HL-60 (cell line): ENCODE measurements around the gene FAAP20.

ENCODE experiments used
- DNase-seq, 2 experiments: peaks; one replicate each; pipeline ENCODE4 v3.0.0-alpha.2; 2010 to 2020; ENCODE audit warnings: low read depth in 1 of 2, low spot score in 1 of 2
- H3K27ac ChIP-seq: fragments of 250-450 bp; sonication (Bioruptor Pico); replicated peaks from 2 replicates; pipeline ENCODE4 v1.5.1; 2020; ENCODE audit warnings: mild to moderate bottlenecking, moderate library complexity
- H3K27me3 ChIP-seq: fragments of 250-450 bp; sonication (Bioruptor Pico); 2 replicates; pipeline ENCODE4 v1.5.1; 2021; ENCODE audit warnings: mild to moderate bottlenecking, moderate library complexity; ENCODE audit not compliant: insufficient read depth, poor library complexity, severe bottlenecking
- H3K4me3 ChIP-seq: replicated peaks from 2 replicates; pipeline ENCODE4 v1.5.1; 2011; ENCODE audit warnings: mild to moderate bottlenecking, control low read depth, low read length; ENCODE audit not compliant: insufficient read depth
- GABPA ChIP-seq: IDR thresholded peaks from 2 replicates; pipeline ENCODE4 v1.6.1; 2012; ENCODE audit warnings: low read depth
- POLR2AphosphoS5 ChIP-seq: IDR thresholded peaks from 2 replicates; pipeline ENCODE4 v1.6.1; 2012; ENCODE audit warnings: low read depth
- SPI1 ChIP-seq: IDR thresholded peaks from 2 replicates; pipeline ENCODE4 v1.6.1; 2012; ENCODE audit warnings: low read depth, mild to moderate bottlenecking, borderline replicate concordance
- TF ChIP-seq, protein P1 (sequence below): IDR thresholded peaks from 2 replicates; pipeline ENCODE4 v1.6.1; 2012; ENCODE audit warnings: low read depth; ENCODE audit not compliant: insufficient replicate concordance
- TF ChIP-seq, protein P2 (sequence below): IDR thresholded peaks from one replicate; pipeline ENCODE4 v1.5.1; 2011; ENCODE audit warnings: low read length, control low read depth, inconsistent platforms; ENCODE audit not compliant: insufficient read depth

The FAAP20 gene

DNA sequence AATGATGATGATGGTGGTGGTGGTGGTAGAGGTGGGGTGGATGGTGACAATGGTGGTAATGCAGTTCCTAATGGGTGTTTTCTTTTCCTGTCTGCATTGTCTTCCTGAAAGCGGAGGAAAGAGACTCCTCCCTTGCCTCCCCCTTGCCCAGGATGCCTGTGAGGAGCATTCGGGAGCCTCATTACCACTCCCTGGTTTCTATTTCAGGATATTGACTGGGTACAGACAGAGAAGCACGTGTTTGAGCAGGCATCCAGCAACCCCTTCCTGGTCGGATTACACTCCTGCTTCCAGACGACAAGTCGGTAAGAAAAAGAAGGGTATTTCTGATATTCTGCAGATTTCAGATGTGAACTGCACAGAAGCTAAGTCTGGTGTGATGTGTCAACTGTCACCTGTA, 38.8 kb downstream of the FAAP20 start:
- no peak overlapping the region for H3K4me3 ChIP-seq
- no peaks in the 10 kb centered on the region for H3K27me3 ChIP-seq
- DNase-seq: no peak
- no peak overlapping the region for H3K27ac ChIP-seq
- TF ChIP-seq POLR2AphosphoS5 (no peak), GABPA (no peak), SPI1 (no peak)
- TF ChIP-seq, protein P1, sequence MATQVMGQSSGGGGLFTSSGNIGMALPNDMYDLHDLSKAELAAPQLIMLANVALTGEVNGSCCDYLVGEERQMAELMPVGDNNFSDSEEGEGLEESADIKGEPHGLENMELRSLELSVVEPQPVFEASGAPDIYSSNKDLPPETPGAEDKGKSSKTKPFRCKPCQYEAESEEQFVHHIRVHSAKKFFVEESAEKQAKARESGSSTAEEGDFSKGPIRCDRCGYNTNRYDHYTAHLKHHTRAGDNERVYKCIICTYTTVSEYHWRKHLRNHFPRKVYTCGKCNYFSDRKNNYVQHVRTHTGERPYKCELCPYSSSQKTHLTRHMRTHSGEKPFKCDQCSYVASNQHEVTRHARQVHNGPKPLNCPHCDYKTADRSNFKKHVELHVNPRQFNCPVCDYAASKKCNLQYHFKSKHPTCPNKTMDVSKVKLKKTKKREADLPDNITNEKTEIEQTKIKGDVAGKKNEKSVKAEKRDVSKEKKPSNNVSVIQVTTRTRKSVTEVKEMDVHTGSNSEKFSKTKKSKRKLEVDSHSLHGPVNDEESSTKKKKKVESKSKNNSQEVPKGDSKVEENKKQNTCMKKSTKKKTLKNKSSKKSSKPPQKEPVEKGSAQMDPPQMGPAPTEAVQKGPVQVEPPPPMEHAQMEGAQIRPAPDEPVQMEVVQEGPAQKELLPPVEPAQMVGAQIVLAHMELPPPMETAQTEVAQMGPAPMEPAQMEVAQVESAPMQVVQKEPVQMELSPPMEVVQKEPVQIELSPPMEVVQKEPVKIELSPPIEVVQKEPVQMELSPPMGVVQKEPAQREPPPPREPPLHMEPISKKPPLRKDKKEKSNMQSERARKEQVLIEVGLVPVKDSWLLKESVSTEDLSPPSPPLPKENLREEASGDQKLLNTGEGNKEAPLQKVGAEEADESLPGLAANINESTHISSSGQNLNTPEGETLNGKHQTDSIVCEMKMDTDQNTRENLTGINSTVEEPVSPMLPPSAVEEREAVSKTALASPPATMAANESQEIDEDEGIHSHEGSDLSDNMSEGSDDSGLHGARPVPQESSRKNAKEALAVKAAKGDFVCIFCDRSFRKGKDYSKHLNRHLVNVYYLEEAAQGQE: no peak
- TF ChIP-seq, protein P2, sequence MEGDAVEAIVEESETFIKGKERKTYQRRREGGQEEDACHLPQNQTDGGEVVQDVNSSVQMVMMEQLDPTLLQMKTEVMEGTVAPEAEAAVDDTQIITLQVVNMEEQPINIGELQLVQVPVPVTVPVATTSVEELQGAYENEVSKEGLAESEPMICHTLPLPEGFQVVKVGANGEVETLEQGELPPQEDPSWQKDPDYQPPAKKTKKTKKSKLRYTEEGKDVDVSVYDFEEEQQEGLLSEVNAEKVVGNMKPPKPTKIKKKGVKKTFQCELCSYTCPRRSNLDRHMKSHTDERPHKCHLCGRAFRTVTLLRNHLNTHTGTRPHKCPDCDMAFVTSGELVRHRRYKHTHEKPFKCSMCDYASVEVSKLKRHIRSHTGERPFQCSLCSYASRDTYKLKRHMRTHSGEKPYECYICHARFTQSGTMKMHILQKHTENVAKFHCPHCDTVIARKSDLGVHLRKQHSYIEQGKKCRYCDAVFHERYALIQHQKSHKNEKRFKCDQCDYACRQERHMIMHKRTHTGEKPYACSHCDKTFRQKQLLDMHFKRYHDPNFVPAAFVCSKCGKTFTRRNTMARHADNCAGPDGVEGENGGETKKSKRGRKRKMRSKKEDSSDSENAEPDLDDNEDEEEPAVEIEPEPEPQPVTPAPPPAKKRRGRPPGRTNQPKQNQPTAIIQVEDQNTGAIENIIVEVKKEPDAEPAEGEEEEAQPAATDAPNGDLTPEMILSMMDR: no peak

DNA sequence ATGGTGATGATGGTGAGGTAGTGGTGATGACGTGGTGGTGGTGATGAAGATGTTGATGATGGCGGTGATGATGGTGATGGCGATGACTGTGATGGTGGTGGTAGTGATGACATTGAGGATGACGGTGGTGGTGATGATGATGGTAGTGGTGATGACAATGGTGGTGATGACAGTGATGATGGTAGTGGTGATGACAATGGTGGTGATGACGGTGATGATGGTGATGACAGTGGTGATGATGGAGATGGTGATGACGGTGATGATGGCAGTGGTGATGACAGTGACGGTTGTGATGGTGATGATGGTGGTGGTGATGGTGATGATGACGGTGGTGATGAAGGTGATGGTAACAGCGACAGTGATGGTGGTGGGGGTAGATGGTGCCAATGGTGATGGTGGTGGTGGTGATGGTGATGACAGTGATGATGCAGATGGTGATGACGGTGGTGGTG, 39.4 kb downstream of the FAAP20 start:
- H3K4me3 ChIP-seq: no peak overlapping the region
- DNase-seq: no peak
- H3K27me3 ChIP-seq: no peaks in the 10 kb centered on the region
- no peak for TF ChIP-seq POLR2AphosphoS5
- TF ChIP-seq, protein P1: no peak
- TF ChIP-seq, protein P2: no peak
- no peak for TF ChIP-seq SPI1
- no peak for TF ChIP-seq GABPA
- no peak overlapping the region for H3K27ac ChIP-seq

DNA sequence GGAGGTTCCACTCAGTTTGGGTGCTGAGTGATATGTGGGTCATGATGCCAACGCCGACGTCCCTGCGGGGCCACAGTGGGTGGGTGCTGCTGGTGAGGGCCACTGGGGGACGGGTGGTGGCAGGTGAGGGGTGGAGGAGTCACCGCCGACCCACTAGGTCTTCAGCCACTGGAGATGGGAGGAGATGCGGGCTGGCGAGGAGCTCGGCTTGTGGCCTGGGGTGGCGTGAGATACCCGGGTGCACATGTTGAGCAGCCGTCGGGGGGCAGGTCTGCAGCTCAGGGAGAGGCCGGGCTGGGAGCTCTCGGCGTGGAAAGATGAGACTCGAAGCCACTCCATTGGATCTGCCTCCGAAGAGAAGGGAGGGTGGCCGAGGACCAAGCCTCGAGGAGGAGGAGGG, 40.5 kb downstream of the FAAP20 start:
- no peak for DNase-seq
- TF ChIP-seq, protein P2: no peak
- TF ChIP-seq, protein P1: no peak
- TF ChIP-seq SPI1 (no peak), POLR2AphosphoS5 (no peak), GABPA (no peak)
- no peaks in the 10 kb centered on the region for H3K27me3 ChIP-seq
- H3K27ac ChIP-seq: no peak overlapping the region
- H3K4me3 ChIP-seq: no peak overlapping the region
